ENCODE results near the gene LDLRAD3. TPM values are rescaled to one million over a fixed set of nuclear protein-coding genes. Genes with fewer than 3 reads are reported as not detected.

LDLRAD3 gene
- total and polyA plus RNA-seq, 8 donors: 2.5 to 6.8 (median 5.6) TPM

- no peaks in the 10 kb centered on the region for H3K9me3 ChIP-seq
- H3K36me3 ChIP-seq: no peaks in the 10 kb centered on the region
- intact Hi-C loops (cut with DNase I): no loop called here
- H3K27ac ChIP-seq: no peak overlapping the region
- no peaks in the 10 kb centered on the region for H3K27me3 ChIP-seq
- FAIRE-seq (no peak), ATAC-seq (no peak), DNase-seq (no peak)
- 71 to 80% methylated on average over 2 of the region's 2 CpGs for WGBS, 2 donors
- TF ChIP-seq CTCF (IDR thresholded peaks at IDR 0.05): no peak
- no peaks in the 10 kb centered on the region for H3K4me1 ChIP-seq
- H3K4me3 ChIP-seq: no peak overlapping the region
These were observed 117.6 kb downstream of the LDLRAD3 start for GRCh38 chr11:36061471-36061870.

- Histone ChIP-seq H3K27me3 (no peaks in the 10 kb centered on the region), H3K4me3 (no peak overlapping the region), H3K4me1 (no peaks in the 10 kb centered on the region), H3K27ac (no peak overlapping the region), H3K36me3 (no peaks in the 10 kb centered on the region), H3K9me3 (no peaks in the 10 kb centered on the region)
- DNase-seq (no peak), ATAC-seq (peak in 1 of 4 donors; percentile 43), FAIRE-seq (no peak)
- intact Hi-C loops (cut with DNase I): no loop called here
- 74 to 86% methylated on average over 3 of the region's 3 CpGs for WGBS, 2 donors
- no peak for TF ChIP-seq CTCF (IDR thresholded peaks at IDR 0.05)
These were observed 119.0 kb downstream of the LDLRAD3 start for GRCh38 chr11:36062796-36063365.

GRCh38 chr11:36065436-36065835 is 121.6 kb downstream of the LDLRAD3 start:
- ATAC-seq (no peak), FAIRE-seq (no peak), DNase-seq (no peak)
- no peaks in the 10 kb centered on the region for H3K9me3 ChIP-seq
- no peak overlapping the region for H3K4me3 ChIP-seq
- TF ChIP-seq CTCF (IDR thresholded peaks at IDR 0.05): no peak
- WGBS, 2 donors: 79 to 92% methylated on average over 2 of the region's 2 CpGs
- no peak overlapping the region for H3K27ac ChIP-seq
- H3K27me3 ChIP-seq: no peaks in the 10 kb centered on the region
- no peaks in the 10 kb centered on the region for H3K4me1 ChIP-seq
- H3K36me3 ChIP-seq: no peaks in the 10 kb centered on the region
- intact Hi-C loops (cut with DNase I): no loop called here

- FAIRE-seq: no peak
- H3K4me1 ChIP-seq: no peaks in the 10 kb centered on the region
These were observed 123.0 kb downstream of the LDLRAD3 start for GRCh38 chr11:36066891-36067290.

More at GRCh38 chr11:36066891-36067290, 123.0 kb downstream of the LDLRAD3 start:
- intact Hi-C loops (cut with DNase I): no loop called here
- ATAC-seq: no peak
- Histone ChIP-seq H3K4me3 (no peak overlapping the region), H3K9me3 (no peaks in the 10 kb centered on the region), H3K27ac (no peak overlapping the region), H3K36me3 (no peaks in the 10 kb centered on the region), H3K27me3 (no peaks in the 10 kb centered on the region)
- DNase-seq: no peak
- TF ChIP-seq CTCF (IDR thresholded peaks at IDR 0.05): no peak
- WGBS, 2 donors: 81 to 96% methylated on average over 4 of the region's 4 CpGs

Measured in pancreas (tissue), 10 donors.